OCI-LY7 (cell line): ENCODE results near the gene RUNX1. TPM values are rescaled to one million over a fixed set of nuclear protein-coding genes. Genes with fewer than 3 reads are reported as not detected.
A peak's percentile ranks its signal among the peaks of the same experiment; 100 is the strongest.

Experiments used
- BruUV-seq: library from RNA; stranded (reverse); fragments of 400-500 nt; replicated peaks from 2 replicates; lab custom pipeline; 2021; lab: Mats Ljungman, UMichigan
- CTCF ChIA-PET: fragments of 300-600 bp; sonication (Branson Sonifier 250); formaldehyde crosslinking; loops from one replicate; lab custom pipeline; 2022; ENCODE audit warnings: antibody characterized with exemption; ENCODE audit not compliant: unreplicated experiment; lab: Charles Lee
- POLR2A ChIA-PET: fragments of 300-600 bp; sonication (Branson Sonifier 250); formaldehyde crosslinking; loops from one replicate; lab custom pipeline; 2022; ENCODE audit warnings: antibody characterized with exemption; lab: Charles Lee
- DNase-seq: peaks from one replicate; pipeline ENCODE4 v3.0.0-alpha.2; 2015; ENCODE audit warnings: low spot score
- H2AFZ ChIP-seq: fragments of 200-600 bp; sonication (generic), shearing (Covaris generic); 2 replicates; pipeline ENCODE4 v1.6.1; 2014; ENCODE audit warnings: mild to moderate bottlenecking, antibody characterized with exemption, low read length, moderate library complexity
- H3K27ac ChIP-seq: fragments of 200-600 bp; sonication (generic); 2 replicates; pipeline ENCODE4 v1.5.1; 2014; ENCODE audit warnings: mixed run types, low read depth, mild to moderate bottlenecking, moderate library complexity, low read length, inconsistent platforms; ENCODE audit not compliant: poor library complexity, severe bottlenecking
- H3K36me3 ChIP-seq: fragments of 200-600 bp; sonication (generic); 2 replicates; pipeline ENCODE4 v1.6.1; 2014; ENCODE audit warnings: mild to moderate bottlenecking, antibody characterized with exemption, low read length, moderate library complexity, mixed read lengths; ENCODE audit not compliant: insufficient read depth
- H3K4me1 ChIP-seq: fragments of 200-600 bp; sonication (generic); 2 replicates; pipeline ENCODE4 v1.5.1; 2014; ENCODE audit warnings: mild to moderate bottlenecking, low read length; ENCODE audit not compliant: insufficient read depth, poor library complexity, severe bottlenecking
- H3K4me2 ChIP-seq: fragments of 200-600 bp; sonication (generic); 2 replicates; pipeline ENCODE4 v1.6.1; 2014; ENCODE audit warnings: mild to moderate bottlenecking, low read length
- H3K4me3 ChIP-seq: fragments of 200-600 bp; sonication (generic); 2 replicates; pipeline ENCODE4 v1.5.1; 2014; ENCODE audit warnings: mild to moderate bottlenecking, low read depth, low read length; ENCODE audit not compliant: poor library complexity, severe bottlenecking
- H3K79me2 ChIP-seq: fragments of 200-600 bp; sonication (generic); 2 replicates; pipeline ENCODE4 v1.6.1; 2016; ENCODE audit warnings: low read depth, mild to moderate bottlenecking, low read length, moderate library complexity, mixed read lengths; ENCODE audit not compliant: insufficient read depth
- H3K9me2 ChIP-seq: fragments of 200-600 bp; sonication (generic); 2 replicates; pipeline ENCODE4 v1.6.1; 2016; ENCODE audit warnings: mild to moderate bottlenecking, low read length, mixed read lengths; ENCODE audit not compliant: insufficient read depth
- H3K9me3 ChIP-seq: fragments of 200-600 bp; sonication (generic); 2 replicates; pipeline ENCODE4 v1.6.1; 2014; ENCODE audit warnings: mild to moderate bottlenecking, mixed run types, low read length, mixed read lengths
- H4K20me1 ChIP-seq: fragments of 200-600 bp; sonication (generic); 2 replicates; pipeline ENCODE4 v1.6.1; 2014; ENCODE audit warnings: mild to moderate bottlenecking, antibody characterized with exemption, low read length, moderate library complexity, mixed read lengths; ENCODE audit not compliant: insufficient read depth
- EZH2phosphoT487 ChIP-seq: fragments of 200-600 bp; sonication (generic); IDR thresholded peaks from 2 replicates; pipeline ENCODE4 v1.6.1; 2018; ENCODE audit warnings: low read depth, borderline replicate concordance, mild to moderate bottlenecking, mixed run types, antibody characterized with exemption, low read length, moderate library complexity, mixed read lengths
- intact Hi-C: fragments of 100-400 bp; cut with micrococcal nuclease; formaldehyde crosslinking; loops from one replicate; pipeline ENCODE4 v1.10.0; 2022; ENCODE audit not compliant: unreplicated experiment
- total RNA-seq, 2 experiments: library from RNA; depleted of rRNA in 1 of 2; stranded (reverse); fragments of >200 nt in 1 of 2; shearing (Covaris generic) in 1 of 2; gene quantifications; 2 replicates each; pipeline ENCODE4 v1.2.3, GENCODE V29; 2014 to 2022
- TF ChIP-seq, protein P1 (sequence below): fragments of 200-600 bp; sonication (generic); conservative IDR thresholded peaks from 2 replicates; pipeline ENCODE4 v1.5.1; 2014; ENCODE audit warnings: mild to moderate bottlenecking, antibody characterized with exemption, low read length, moderate library complexity, mixed read lengths

The RUNX1 gene
- total RNA-seq, 2 experiments from 2014 or later = 30.5 to 40.8 TPM

- BruUV-seq = no TSS peak
- peaks cover 63% of the 10 kb centered on the region for H3K36me3 ChIP-seq
Observed at GRCh38 chr21:35044128-35044527, 5.0 kb downstream of the RUNX1 start.

DNA sequence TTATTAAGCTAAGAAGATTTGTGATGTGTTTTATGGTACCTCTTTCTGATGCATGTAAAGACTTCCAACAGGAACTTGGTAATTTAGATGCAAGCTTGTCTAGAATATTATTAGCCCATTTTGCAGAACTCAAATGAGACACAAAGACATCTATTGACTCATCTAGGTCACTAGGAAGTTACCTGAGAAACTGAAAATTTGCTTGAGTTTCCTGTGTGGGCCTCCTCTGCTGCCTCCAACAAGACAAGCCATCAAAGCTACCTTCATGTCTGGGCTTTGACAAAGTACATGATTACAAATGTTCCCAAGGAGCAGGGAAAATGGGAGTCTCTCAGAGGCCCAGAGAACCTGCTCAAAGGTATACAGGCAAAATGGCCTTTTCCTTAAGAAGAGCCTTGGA is 5.6 kb downstream of the RUNX1 start:
- TF ChIP-seq, protein P1, sequence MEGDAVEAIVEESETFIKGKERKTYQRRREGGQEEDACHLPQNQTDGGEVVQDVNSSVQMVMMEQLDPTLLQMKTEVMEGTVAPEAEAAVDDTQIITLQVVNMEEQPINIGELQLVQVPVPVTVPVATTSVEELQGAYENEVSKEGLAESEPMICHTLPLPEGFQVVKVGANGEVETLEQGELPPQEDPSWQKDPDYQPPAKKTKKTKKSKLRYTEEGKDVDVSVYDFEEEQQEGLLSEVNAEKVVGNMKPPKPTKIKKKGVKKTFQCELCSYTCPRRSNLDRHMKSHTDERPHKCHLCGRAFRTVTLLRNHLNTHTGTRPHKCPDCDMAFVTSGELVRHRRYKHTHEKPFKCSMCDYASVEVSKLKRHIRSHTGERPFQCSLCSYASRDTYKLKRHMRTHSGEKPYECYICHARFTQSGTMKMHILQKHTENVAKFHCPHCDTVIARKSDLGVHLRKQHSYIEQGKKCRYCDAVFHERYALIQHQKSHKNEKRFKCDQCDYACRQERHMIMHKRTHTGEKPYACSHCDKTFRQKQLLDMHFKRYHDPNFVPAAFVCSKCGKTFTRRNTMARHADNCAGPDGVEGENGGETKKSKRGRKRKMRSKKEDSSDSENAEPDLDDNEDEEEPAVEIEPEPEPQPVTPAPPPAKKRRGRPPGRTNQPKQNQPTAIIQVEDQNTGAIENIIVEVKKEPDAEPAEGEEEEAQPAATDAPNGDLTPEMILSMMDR = no peak
- TF ChIP-seq EZH2phosphoT487 = no peak
- Histone ChIP-seq H3K4me1 (peaks cover 72% of the 10 kb centered on the region), H3K4me3 (peak overlapping the region; percentile 37), H3K79me2 (peaks cover 98% of the 10 kb centered on the region), H3K9me2 (no peaks in the 10 kb centered on the region), H3K9me3 (0 out of 2 replicates have a peak, but pooled peaks cover 6% of the 10 kb centered on the region), H3K27ac (peak overlapping the region; percentile 61), H2AFZ (no peak overlapping the region), H4K20me1 (0 out of 2 replicates have a peak, but pooled peaks cover 16% of the 10 kb centered on the region), H3K36me3 (peaks cover 69% of the 10 kb centered on the region), H3K4me2 (peak overlapping the region; percentile 99)
- CTCF ChIA-PET = no interaction called here
- DNase-seq = peak; percentile 58
- BruUV-seq = no TSS peak
- POLR2A ChIA-PET = interaction anchor here (0.8 to 1.7 kb wide), 2 partner anchors 14 to 17 kb away, joined by 3 to 5 read pairs; no protein-coding TSS in a partner anchor
- intact Hi-C loops = loop anchor here (10.0 kb wide), 1 partner anchor 891 kb away; no protein-coding TSS in a partner anchor

More at GRCh38 chr21:35044128-35044527, 5.0 kb downstream of the RUNX1 start:
- Histone ChIP-seq H3K9me2 (no peaks in the 10 kb centered on the region), H3K4me2 (peak overlapping the region; percentile 99), H3K4me1 (peaks cover 72% of the 10 kb centered on the region), H3K9me3 (0 out of 2 replicates have a peak, but pooled peaks cover 6% of the 10 kb centered on the region), H3K27ac (peak overlapping the region; percentile 61), H3K4me3 (peak overlapping the region; percentile 73), H4K20me1 (0 out of 2 replicates have a peak, but pooled peaks cover 16% of the 10 kb centered on the region), H3K79me2 (peaks cover 98% of the 10 kb centered on the region), H2AFZ (no peak overlapping the region)
- TF ChIP-seq, protein P1 = no peak
- no peak for TF ChIP-seq EZH2phosphoT487
- DNase-seq = no peak
- ChIA-PET POLR2A (interaction anchor here (0.5 to 1.7 kb wide), 4 partner anchors 15 to 399 kb away, joined by 3 to 5 read pairs (median 4); no protein-coding TSS in a partner anchor), CTCF (no interaction called here)
- intact Hi-C loops = loop anchor here (10.0 kb wide), 1 partner anchor 891 kb away; no protein-coding TSS in a partner anchor

DNA sequence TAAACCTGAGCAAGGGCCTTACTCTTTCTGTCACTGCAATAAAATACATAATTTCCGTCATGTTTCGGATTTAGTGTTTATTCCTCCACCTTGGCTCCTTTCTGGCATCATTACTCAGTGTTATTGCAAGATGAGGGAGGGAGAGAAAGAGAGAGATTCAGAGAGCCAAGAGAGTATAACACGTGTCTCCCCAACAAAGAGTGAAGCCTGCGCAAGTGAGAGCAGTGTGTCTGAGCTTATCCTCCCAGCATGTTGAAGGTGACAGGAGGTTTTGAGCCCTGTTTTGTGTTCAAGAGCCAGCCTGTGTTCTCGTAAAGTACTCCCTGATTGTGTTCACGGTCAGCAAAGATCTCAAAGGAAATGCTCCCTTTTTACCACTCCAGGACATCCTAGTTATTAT is 6.3 kb downstream of the RUNX1 start:
- Histone ChIP-seq H3K4me1 (peaks cover 72% of the 10 kb centered on the region), H3K9me3 (0 out of 2 replicates have a peak, but pooled peaks cover 6% of the 10 kb centered on the region), H3K36me3 (peaks cover 75% of the 10 kb centered on the region), H3K4me2 (peak overlapping the region; percentile 99), H3K4me3 (peak overlapping the region; percentile 37), H3K9me2 (no peaks in the 10 kb centered on the region), H3K79me2 (peaks cover 98% of the 10 kb centered on the region), H2AFZ (no peak overlapping the region), H3K27ac (peak overlapping the region; percentile 61), H4K20me1 (0 out of 2 replicates have a peak, but pooled peaks cover 20% of the 10 kb centered on the region)
- DNase-seq = no peak
- intact Hi-C loops = loop anchor here (10.0 kb wide), 1 partner anchor 892 kb away; no protein-coding TSS in a partner anchor
- POLR2A ChIA-PET = interaction anchor here (1.0 to 1.1 kb wide), 2 partner anchors 10 to 11 kb away, joined by 3 read pairs; no protein-coding TSS in a partner anchor
- TF ChIP-seq, protein P1 = no peak
- no peak for TF ChIP-seq EZH2phosphoT487
- no TSS peak for BruUV-seq
- CTCF ChIA-PET = no interaction called here
